ENCODE measurements around the gene COA8. TPM values are rescaled to one million over a fixed set of nuclear protein-coding genes. Genes with fewer than 3 reads are reported as not detected.

COA8 gene
- total RNA-seq, 4 donors from 2014 or later = 1.5 to 17.1 (median 15.2) TPM; not detected in 1

DNA sequence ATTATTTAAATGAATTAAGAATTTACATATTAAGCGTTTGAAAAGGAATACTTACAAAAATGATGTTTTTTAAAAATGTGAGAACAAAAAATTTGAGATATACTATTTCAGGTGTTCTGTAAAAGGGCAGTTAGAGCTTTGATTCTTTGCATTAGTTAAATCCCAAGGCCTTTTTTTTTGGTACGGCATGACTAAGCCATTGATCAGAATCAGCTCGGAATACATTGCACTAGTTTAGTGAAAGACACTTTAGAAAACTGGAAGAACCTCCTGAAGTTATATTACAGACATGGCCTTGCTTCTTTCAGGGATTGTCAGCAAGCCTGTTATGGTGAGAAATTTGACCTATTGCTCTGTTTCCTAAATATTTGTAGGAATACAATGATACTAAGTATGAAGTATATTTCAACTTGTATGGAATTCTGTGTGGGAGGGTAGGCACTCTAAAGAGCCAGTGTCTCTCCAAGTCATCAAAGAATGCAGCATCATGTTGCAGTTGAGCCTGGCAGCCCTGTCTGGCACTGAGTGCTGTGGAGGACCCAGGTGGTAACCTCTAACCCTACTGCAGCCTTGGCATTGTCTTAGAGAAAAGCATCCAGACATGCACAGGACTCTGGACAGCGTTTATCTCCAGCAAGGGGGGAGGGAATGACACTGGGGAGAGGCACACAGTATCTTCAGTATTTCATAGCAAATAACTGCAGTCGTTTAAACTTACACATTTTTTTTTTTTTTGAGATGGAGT lies 67.8 kb downstream of the COA8 start:
- Histone ChIP-seq H3K27ac (peak overlapping the region; percentile 97 to 99 (median 98)), H3K9me3 (no peaks in the 10 kb centered on the region), H3K4me3 (peak overlapping the region in 3 of 4 donors; percentile 84 to 100 (median 94)), H3K4me1 (peaks cover 21 to 76% (median 44%) of the 10 kb centered on the region in 4 donors), H3K36me3 (no peaks in the 10 kb centered on the region), H3K27me3 (no peaks in the 10 kb centered on the region)
- TF ChIP-seq EP300 (IDR thresholded peaks at IDR 0.05; ENCODE audit: low read depth) (no peak), POLR2A (IDR thresholded peaks at IDR 0.05) (no peak), POLR2AphosphoS5 (IDR thresholded peaks at IDR 0.05) (no peak)
- TF ChIP-seq, protein P1, sequence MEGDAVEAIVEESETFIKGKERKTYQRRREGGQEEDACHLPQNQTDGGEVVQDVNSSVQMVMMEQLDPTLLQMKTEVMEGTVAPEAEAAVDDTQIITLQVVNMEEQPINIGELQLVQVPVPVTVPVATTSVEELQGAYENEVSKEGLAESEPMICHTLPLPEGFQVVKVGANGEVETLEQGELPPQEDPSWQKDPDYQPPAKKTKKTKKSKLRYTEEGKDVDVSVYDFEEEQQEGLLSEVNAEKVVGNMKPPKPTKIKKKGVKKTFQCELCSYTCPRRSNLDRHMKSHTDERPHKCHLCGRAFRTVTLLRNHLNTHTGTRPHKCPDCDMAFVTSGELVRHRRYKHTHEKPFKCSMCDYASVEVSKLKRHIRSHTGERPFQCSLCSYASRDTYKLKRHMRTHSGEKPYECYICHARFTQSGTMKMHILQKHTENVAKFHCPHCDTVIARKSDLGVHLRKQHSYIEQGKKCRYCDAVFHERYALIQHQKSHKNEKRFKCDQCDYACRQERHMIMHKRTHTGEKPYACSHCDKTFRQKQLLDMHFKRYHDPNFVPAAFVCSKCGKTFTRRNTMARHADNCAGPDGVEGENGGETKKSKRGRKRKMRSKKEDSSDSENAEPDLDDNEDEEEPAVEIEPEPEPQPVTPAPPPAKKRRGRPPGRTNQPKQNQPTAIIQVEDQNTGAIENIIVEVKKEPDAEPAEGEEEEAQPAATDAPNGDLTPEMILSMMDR (IDR thresholded peaks at IDR 0.05) = no peak
- no peak for DNase-seq
- WGBS, 2 donors (ENCODE audit: low coverage in 1 of 2) = 16 to 44% methylated on average over 3 to 5 of the region's 5 CpGs
- in situ Hi-C loops (cut with MboI; ENCODE audit: low pct_ligation_motif_present in 1 of 4, low pct_unique_long_range_greater_than_20kb in 1 of 4, low sequenced_read_pairs in 3 of 4) = no loop called here
- intact Hi-C loops (cut with DNase I; ENCODE audit: low total_unique reads) = loop anchor here (10.0 kb wide), 1 partner anchor 56 kb away; no protein-coding TSS in a partner anchor

DNA sequence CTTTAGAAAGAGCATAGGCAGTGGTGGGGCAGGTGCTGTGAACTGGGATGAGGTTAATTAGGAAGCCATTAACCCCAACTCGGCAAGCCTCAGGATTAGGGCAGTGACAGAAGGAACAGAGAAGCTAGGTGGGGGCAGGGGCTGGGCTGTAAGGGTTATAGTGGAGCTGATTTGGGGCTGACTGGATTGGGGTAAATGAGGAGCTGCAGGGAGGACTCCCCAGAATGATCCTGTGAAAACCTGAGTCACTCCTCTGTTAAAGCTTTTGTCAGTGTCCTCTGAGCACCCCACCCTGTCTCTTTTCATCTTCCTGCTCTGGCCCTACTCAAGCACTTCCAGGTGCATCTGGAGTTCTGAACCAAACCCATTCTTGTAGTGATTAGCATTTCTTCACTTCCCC lies 70.6 kb downstream of the COA8 start:
- H3K36me3 ChIP-seq = no peaks in the 10 kb centered on the region
- H3K4me3 ChIP-seq = no peak overlapping the region
- in situ Hi-C loops (cut with MboI; ENCODE audit: low pct_ligation_motif_present in 1 of 4, low pct_unique_long_range_greater_than_20kb in 1 of 4, low sequenced_read_pairs in 3 of 4) (no loop called here), intact Hi-C loops (cut with DNase I; ENCODE audit: low total_unique reads) (loop anchor here (10.0 kb wide), 1 partner anchor 59 kb away; no protein-coding TSS in a partner anchor)
- H3K9me3 ChIP-seq = no peaks in the 10 kb centered on the region
- TF ChIP-seq POLR2AphosphoS5 (IDR thresholded peaks at IDR 0.05) (no peak), POLR2A (IDR thresholded peaks at IDR 0.05) (no peak), EP300 (IDR thresholded peaks at IDR 0.05; ENCODE audit: low read depth) (no peak)
- TF ChIP-seq, protein P1 (IDR thresholded peaks at IDR 0.05) = no peak
- H3K27me3 ChIP-seq = no peaks in the 10 kb centered on the region
- DNase-seq = no peak
- H3K27ac ChIP-seq = no peak overlapping the region
- 62 to 71% methylated on average over 1 of the region's 1 CpG for WGBS, 2 donors (ENCODE audit: low coverage in 1 of 2)
- peaks cover 18 to 78% (median 37%) of the 10 kb centered on the region in 4 donors for H3K4me1 ChIP-seq

DNA sequence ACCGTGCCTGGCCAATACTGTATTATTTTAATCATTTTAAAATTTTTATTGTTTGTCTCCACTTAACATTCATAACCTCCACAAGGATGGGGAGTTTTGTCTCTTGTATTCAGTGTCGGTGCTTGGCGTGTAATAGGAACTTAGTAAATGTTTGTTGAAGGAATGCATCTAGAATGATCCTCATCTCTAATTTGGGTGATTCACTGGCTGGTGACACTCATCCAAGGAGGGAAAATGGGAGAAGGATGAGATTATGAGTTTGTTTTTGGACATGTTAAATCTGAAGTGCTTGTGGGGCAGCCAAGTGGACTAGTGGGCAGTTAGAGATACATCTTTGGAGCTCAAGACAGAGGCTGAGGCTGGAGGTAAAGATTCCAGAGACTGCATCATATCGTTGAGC lies 71.4 kb downstream of the COA8 start:
- Histone ChIP-seq H3K27ac (peak overlapping the region in 1 of 4 donors; percentile 3), H3K4me1 (peaks cover 18 to 80% (median 35%) of the 10 kb centered on the region in 4 donors), H3K36me3 (no peaks in the 10 kb centered on the region), H3K4me3 (no peak overlapping the region), H3K9me3 (no peaks in the 10 kb centered on the region), H3K27me3 (no peaks in the 10 kb centered on the region)
- in situ Hi-C loops (cut with MboI; ENCODE audit: low pct_ligation_motif_present in 1 of 4, low pct_unique_long_range_greater_than_20kb in 1 of 4, low sequenced_read_pairs in 3 of 4) (no loop called here), intact Hi-C loops (cut with DNase I; ENCODE audit: low total_unique reads) (loop anchor here (10.0 kb wide), 1 partner anchor 59 kb away; no protein-coding TSS in a partner anchor)
- TF ChIP-seq, protein P1 (IDR thresholded peaks at IDR 0.05) = no peak
- TF ChIP-seq POLR2AphosphoS5 (IDR thresholded peaks at IDR 0.05) = no peak
- TF ChIP-seq POLR2A (IDR thresholded peaks at IDR 0.05) = no peak
- TF ChIP-seq EP300 (IDR thresholded peaks at IDR 0.05; ENCODE audit: low read depth) = no peak
- no peak for DNase-seq
- WGBS, 2 donors (ENCODE audit: low coverage in 1 of 2) = 84 to 88% methylated on average over 2 to 4 of the region's 4 CpGs

DNA sequence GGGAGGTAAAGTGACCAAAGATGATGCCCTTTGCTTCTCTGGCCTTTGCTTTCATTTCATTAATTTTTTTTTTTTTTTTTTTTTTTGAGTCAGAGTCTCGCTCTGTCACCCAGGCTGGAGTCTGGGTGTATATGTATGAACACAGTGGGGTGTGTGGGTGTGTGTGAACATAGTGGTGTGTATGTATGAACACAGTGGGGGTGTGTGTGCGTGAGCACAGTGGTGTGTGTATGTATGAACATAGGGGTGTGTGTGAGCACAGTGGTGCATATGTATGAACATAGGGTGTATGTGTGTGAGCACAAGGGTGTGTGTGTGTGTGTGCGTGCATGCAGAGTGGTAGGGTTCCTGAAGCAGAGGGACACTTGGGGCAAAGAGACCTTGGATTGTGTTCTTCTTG lies 75.8 kb downstream of the COA8 start:
- no peak for TF ChIP-seq EP300 (IDR thresholded peaks at IDR 0.05; ENCODE audit: low read depth)
- no peak for TF ChIP-seq POLR2AphosphoS5 (IDR thresholded peaks at IDR 0.05)
- TF ChIP-seq, protein P1 (IDR thresholded peaks at IDR 0.05) = no peak
- no peak for DNase-seq
- in situ Hi-C loops (cut with MboI; ENCODE audit: low pct_ligation_motif_present in 1 of 4, low pct_unique_long_range_greater_than_20kb in 1 of 4, low sequenced_read_pairs in 3 of 4) = no loop called here
- intact Hi-C loops (cut with DNase I; ENCODE audit: low total_unique reads) = loop anchor here (10.0 kb wide), 1 partner anchor 64 kb away; no protein-coding TSS in a partner anchor
- Histone ChIP-seq H3K27me3 (no peaks in the 10 kb centered on the region), H3K4me3 (no peak overlapping the region), H3K27ac (no peak overlapping the region), H3K4me1 (peaks cover 6 to 46% (median 20%) of the 10 kb centered on the region in 4 donors), H3K36me3 (no peaks in the 10 kb centered on the region), H3K9me3 (no peaks in the 10 kb centered on the region)
- WGBS, 2 donors (ENCODE audit: low coverage in 1 of 2) = 83 to 89% methylated on average over 2 to 3 of the region's 3 CpGs

Small RNA genes within 50 kb of the gene (small RNA-seq; reads per million reads assigned to genes)
- gene RNU4-68P (0 to 5.0 (median 0.23) reads per million in 4 donors), gene RNU7-160P (0 reads per million in 4 donors)

Other genes with a start within 250 kb of the COA8 start
- 100 to 1,000 TPM; 210 to 312 (median 266) TPM for gene EIF5, start 228.7 kb upstream of the COA8 start, total RNA-seq
- gene MARK3, start 177.5 kb upstream of the COA8 start, total RNA-seq = 10 to 100 TPM; 61.3 to 98.0 (median 78.8) TPM
- 1,000 to 10,000 TPM in 3 of 4 donors, 100 to 1,000 TPM in 1; 504 to 5,877 (median 3,263) TPM for gene CKB, start 40.1 kb upstream of the COA8 start, total RNA-seq
- 10 to 100 TPM; 12.2 to 38.2 (median 14.1) TPM for gene TRMT61A, start 33.8 kb upstream of the COA8 start, total RNA-seq
- 10 to 100 TPM; 10.8 to 26.3 (median 23.9) TPM for gene BAG5, start 303 bp upstream of the COA8 start, total RNA-seq
- gene KLC1, start 66.3 kb downstream of the COA8 start, total RNA-seq = 100 to 1,000 TPM; 205 to 427 (median 291) TPM
- 10 to 100 TPM in 2 of 4 donors, 1 to 10 TPM in 2; 7.8 to 47.6 (median 23.8) TPM for gene XRCC3, start 152.5 kb downstream of the COA8 start, total RNA-seq
- 100 to 1,000 TPM in 2 of 4 donors, 10 to 100 TPM in 2; 90.2 to 214 (median 137) TPM for gene ZFYVE21, start 152.8 kb downstream of the COA8 start, total RNA-seq

Data from transverse colon (tissue), 4 donors.